WTC11 (cell line): ENCODE data around the gene COBLL1. TPM values are rescaled to one million over a fixed set of nuclear protein-coding genes. Genes with fewer than 3 reads are reported as not detected.

ENCODE experiments used
- ATAC-seq: fragments of 200-7000 bp; cut with Tn5 transposase; 2 replicates; pipeline ENCODE4 v1.10.0; 2021; ENCODE audit warnings: mild to moderate bottlenecking, moderate library complexity
- CTCF ChIA-PET: fragments of 300-600 bp; sonication (Branson Sonifier 250); formaldehyde crosslinking; loops from one replicate; lab custom pipeline; 2021; ENCODE audit warnings: antibody characterized with exemption; lab: Charles Lee
- POLR2A ChIA-PET: fragments of 350-600 bp; sonication (Branson Sonifier 250); formaldehyde crosslinking; loops from one replicate; lab custom pipeline; 2021; ENCODE audit warnings: antibody characterized with exemption; lab: Charles Lee
- DNase-seq: peaks from one replicate; pipeline ENCODE4 v3.0.0; 2021; ENCODE audit warnings: low spot score
- H3K27ac Mint-ChIP-seq: 2 replicates; pipeline ENCODE4 v1.8.0; 2021; ENCODE audit warnings: mixed read lengths
- H3K27me3 Mint-ChIP-seq: 2 replicates; pipeline ENCODE4 v1.8.0; 2021; ENCODE audit warnings: low read depth, mild to moderate bottlenecking, moderate library complexity, mixed read lengths
- H3K36me3 Mint-ChIP-seq: 2 replicates; pipeline ENCODE4 v1.8.0; 2021; ENCODE audit warnings: mixed read lengths
- H3K4me1 Mint-ChIP-seq: 2 replicates; pipeline ENCODE4 v1.8.0; 2022; ENCODE audit warnings: mixed read lengths
- H3K4me3 Mint-ChIP-seq: 2 replicates; pipeline ENCODE4 v1.8.0; 2021; ENCODE audit warnings: mild to moderate bottlenecking, moderate library complexity, mixed read lengths
- H3K9me3 Mint-ChIP-seq: 2 replicates; pipeline ENCODE4 v1.8.0; 2021; ENCODE audit warnings: mixed read lengths
- CREM ChIP-seq: sonication (generic); formaldehyde crosslinking; IDR thresholded peaks from 2 replicates; pipeline ENCODE4 v1.8.1; 2022; ENCODE audit warnings: mild to moderate bottlenecking, missing genetic modification reagents, moderate library complexity
- FOXJ3 ChIP-seq: sonication (generic); formaldehyde crosslinking; IDR thresholded peaks from 2 replicates; pipeline ENCODE4 v1.9.0; 2021; ENCODE audit warnings: missing genetic modification reagents, mild to moderate bottlenecking, borderline replicate concordance
- FOXP1 ChIP-seq: sonication (generic); formaldehyde crosslinking; IDR thresholded peaks from 2 replicates; pipeline ENCODE4 v1.8.0; 2022; ENCODE audit warnings: missing genetic modification reagents, mild to moderate bottlenecking, moderate library complexity, borderline replicate concordance
- GTF2I ChIP-seq: fragments of 250-450 bp; sonication (Bioruptor Pico); conservative IDR thresholded peaks from 2 replicates; pipeline ENCODE4 v1.4.0; 2021; ENCODE audit warnings: mild to moderate bottlenecking
- HMGA2 ChIP-seq: fragments of 250-450 bp; sonication (Bioruptor Pico); IDR thresholded peaks from 2 replicates; pipeline ENCODE4 v1.4.0; 2021; ENCODE audit warnings: mild to moderate bottlenecking, moderate library complexity
- IRF2 ChIP-seq: sonication (generic); formaldehyde crosslinking; IDR thresholded peaks from 2 replicates; pipeline ENCODE4 v1.8.0; 2022; ENCODE audit warnings: low read depth, missing genetic modification reagents, borderline replicate concordance
- JAZF1 ChIP-seq: fragments of 250-450 bp; sonication (Bioruptor Pico); IDR thresholded peaks from 2 replicates; pipeline ENCODE4 v1.9.0; 2021; ENCODE audit warnings: moderate library complexity, mild to moderate bottlenecking, inconsistent platforms
- JUN ChIP-seq: sonication (generic); formaldehyde crosslinking; IDR thresholded peaks from 2 replicates; pipeline ENCODE4 v1.8.0; 2023; ENCODE audit warnings: mild to moderate bottlenecking, missing genetic modification reagents
- NFYB ChIP-seq: sonication (generic); formaldehyde crosslinking; conservative IDR thresholded peaks from 2 replicates; pipeline ENCODE4 v1.8.0; 2022; ENCODE audit warnings: low read depth, missing genetic modification reagents
- NR1H2 ChIP-seq: sonication (generic); formaldehyde crosslinking; IDR thresholded peaks from 2 replicates; pipeline ENCODE4 v1.9.0; 2021; ENCODE audit warnings: mild to moderate bottlenecking, moderate library complexity, missing genetic modification reagents
- RELA ChIP-seq: sonication (generic); formaldehyde crosslinking; IDR thresholded peaks from 2 replicates; pipeline ENCODE4 v1.8.1; 2022; ENCODE audit warnings: missing genetic modification reagents, mild to moderate bottlenecking, borderline replicate concordance
- TEAD1 ChIP-seq: sonication (generic); formaldehyde crosslinking; IDR thresholded peaks from 2 replicates; pipeline ENCODE4 v1.8.0; 2022; ENCODE audit warnings: mild to moderate bottlenecking, missing genetic modification reagents
- ZBTB21 ChIP-seq: sonication (generic); formaldehyde crosslinking; IDR thresholded peaks from 2 replicates; pipeline ENCODE4 v1.8.1; 2023; ENCODE audit warnings: mild to moderate bottlenecking, missing genetic modification reagents, borderline replicate concordance
- ZNF317 ChIP-seq: sonication (generic); formaldehyde crosslinking; IDR thresholded peaks from 2 replicates; pipeline ENCODE4 v1.8.1; 2023; ENCODE audit warnings: low read depth, mild to moderate bottlenecking, moderate library complexity, missing genetic modification reagents, borderline replicate concordance
- ZNF416 ChIP-seq: fragments of 250-450 bp; sonication (Bioruptor Pico); IDR thresholded peaks from 2 replicates; pipeline ENCODE4 v1.9.0; 2021; ENCODE audit warnings: mild to moderate bottlenecking, inconsistent platforms
- ZNF423 ChIP-seq: fragments of 250-450 bp; sonication (Bioruptor Pico); IDR thresholded peaks from 2 replicates; pipeline ENCODE4 v2.1.2; 2022; ENCODE audit warnings: mild to moderate bottlenecking, moderate library complexity
- total RNA-seq: library from RNA; stranded (reverse); gene quantifications from 3 replicates; pipeline ENCODE4 v1.2.3, GENCODE V29; 2021
- TF ChIP-seq, protein P1 (sequence below): sonication (generic); formaldehyde crosslinking; IDR thresholded peaks from 2 replicates; pipeline ENCODE4 v1.8.1; 2022; ENCODE audit warnings: mild to moderate bottlenecking, missing genetic modification reagents, moderate library complexity, borderline replicate concordance
- TF ChIP-seq, protein P2 (sequence below): sonication (generic); formaldehyde crosslinking; IDR thresholded peaks from 2 replicates; pipeline ENCODE4 v1.8.1; 2023; ENCODE audit warnings: mild to moderate bottlenecking, missing genetic modification reagents, moderate library complexity
- TF ChIP-seq, protein P3 (sequence below): sonication (generic); formaldehyde crosslinking; IDR thresholded peaks from 2 replicates; pipeline ENCODE4 v1.8.0; 2022; ENCODE audit warnings: mild to moderate bottlenecking, missing genetic modification reagents
- TF ChIP-seq, protein P4 (sequence below): fragments of 250-450 bp; sonication (Bioruptor Pico); IDR thresholded peaks from 2 replicates; pipeline ENCODE4 v1.9.0; 2021; ENCODE audit warnings: moderate library complexity, mild to moderate bottlenecking, inconsistent platforms, borderline replicate concordance
- TF ChIP-seq, protein P5 (sequence below): fragments of 250-450 bp; sonication (Bioruptor Pico); IDR thresholded peaks from 2 replicates; pipeline ENCODE4 v1.9.0; 2021; ENCODE audit warnings: mild to moderate bottlenecking, borderline replicate concordance
- TF ChIP-seq, protein P6 (sequence below): fragments of 250-450 bp; sonication (Bioruptor Pico); IDR thresholded peaks from 2 replicates; pipeline ENCODE4 v1.9.0; 2021; ENCODE audit warnings: mild to moderate bottlenecking
- TF ChIP-seq, protein P7 (sequence below): sonication (generic); formaldehyde crosslinking; IDR thresholded peaks from 2 replicates; pipeline ENCODE4 v1.8.1; 2022; ENCODE audit warnings: low read depth, mild to moderate bottlenecking, moderate library complexity, missing genetic modification reagents, borderline replicate concordance
- TF ChIP-seq, protein P8 (sequence below): sonication (generic); formaldehyde crosslinking; IDR thresholded peaks from 2 replicates; pipeline ENCODE4 v1.8.1; 2023; ENCODE audit warnings: mild to moderate bottlenecking, missing genetic modification reagents, moderate library complexity

The COBLL1 gene
- total RNA-seq, 1 experiment from 2014 or later = 5.8 TPM

DNA sequence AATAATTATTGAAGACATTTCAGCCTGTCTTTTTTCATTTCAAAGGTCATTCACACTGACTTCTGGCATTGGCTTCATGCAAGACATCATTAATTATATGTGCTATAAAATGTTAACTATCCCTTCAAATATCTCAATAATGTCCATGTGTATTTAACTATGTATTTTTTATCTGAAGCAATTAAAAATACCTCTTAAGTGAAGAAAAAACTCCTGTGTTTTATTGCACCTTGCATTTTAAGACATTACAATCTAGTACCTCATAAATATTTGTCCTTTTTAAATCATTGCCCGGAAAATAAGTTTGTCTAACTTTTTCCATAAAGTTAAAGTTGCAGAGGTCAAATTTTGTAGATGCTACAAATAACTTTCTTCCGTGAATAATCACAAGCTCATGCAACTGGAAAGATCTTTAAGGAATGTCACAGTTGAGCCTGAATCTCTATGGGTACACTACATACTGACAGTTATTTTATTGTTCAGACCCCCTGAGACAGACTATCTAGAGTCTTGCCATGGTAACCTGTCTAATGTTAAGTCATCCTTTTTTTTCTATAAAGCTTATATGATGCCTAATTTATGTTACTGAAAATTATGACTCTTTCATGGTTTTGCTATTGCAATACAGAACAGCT is 38.4 kb upstream of the COBLL1 start (continued):
- TF ChIP-seq TEAD1 (CRISPR knock-in tag) = no peak
- TF ChIP-seq ZBTB21 (CRISPR knock-in tag) = no peak
- TF ChIP-seq, protein P1, sequence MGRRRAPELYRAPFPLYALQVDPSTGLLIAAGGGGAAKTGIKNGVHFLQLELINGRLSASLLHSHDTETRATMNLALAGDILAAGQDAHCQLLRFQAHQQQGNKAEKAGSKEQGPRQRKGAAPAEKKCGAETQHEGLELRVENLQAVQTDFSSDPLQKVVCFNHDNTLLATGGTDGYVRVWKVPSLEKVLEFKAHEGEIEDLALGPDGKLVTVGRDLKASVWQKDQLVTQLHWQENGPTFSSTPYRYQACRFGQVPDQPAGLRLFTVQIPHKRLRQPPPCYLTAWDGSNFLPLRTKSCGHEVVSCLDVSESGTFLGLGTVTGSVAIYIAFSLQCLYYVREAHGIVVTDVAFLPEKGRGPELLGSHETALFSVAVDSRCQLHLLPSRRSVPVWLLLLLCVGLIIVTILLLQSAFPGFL = no peak
- TF ChIP-seq RELA (CRISPR knock-in tag) = no peak
- TF ChIP-seq HMGA2 (CRISPR knock-in tag) = no peak
- TF ChIP-seq, protein P2, sequence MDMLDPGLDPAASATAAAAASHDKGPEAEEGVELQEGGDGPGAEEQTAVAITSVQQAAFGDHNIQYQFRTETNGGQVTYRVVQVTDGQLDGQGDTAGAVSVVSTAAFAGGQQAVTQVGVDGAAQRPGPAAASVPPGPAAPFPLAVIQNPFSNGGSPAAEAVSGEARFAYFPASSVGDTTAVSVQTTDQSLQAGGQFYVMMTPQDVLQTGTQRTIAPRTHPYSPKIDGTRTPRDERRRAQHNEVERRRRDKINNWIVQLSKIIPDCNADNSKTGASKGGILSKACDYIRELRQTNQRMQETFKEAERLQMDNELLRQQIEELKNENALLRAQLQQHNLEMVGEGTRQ = no peak
- no peak for TF ChIP-seq FOXP1 (CRISPR knock-in tag)
- TF ChIP-seq, protein P3, sequence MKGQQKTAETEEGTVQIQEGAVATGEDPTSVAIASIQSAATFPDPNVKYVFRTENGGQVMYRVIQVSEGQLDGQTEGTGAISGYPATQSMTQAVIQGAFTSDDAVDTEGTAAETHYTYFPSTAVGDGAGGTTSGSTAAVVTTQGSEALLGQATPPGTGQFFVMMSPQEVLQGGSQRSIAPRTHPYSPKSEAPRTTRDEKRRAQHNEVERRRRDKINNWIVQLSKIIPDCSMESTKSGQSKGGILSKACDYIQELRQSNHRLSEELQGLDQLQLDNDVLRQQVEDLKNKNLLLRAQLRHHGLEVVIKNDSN = no peak

DNA sequence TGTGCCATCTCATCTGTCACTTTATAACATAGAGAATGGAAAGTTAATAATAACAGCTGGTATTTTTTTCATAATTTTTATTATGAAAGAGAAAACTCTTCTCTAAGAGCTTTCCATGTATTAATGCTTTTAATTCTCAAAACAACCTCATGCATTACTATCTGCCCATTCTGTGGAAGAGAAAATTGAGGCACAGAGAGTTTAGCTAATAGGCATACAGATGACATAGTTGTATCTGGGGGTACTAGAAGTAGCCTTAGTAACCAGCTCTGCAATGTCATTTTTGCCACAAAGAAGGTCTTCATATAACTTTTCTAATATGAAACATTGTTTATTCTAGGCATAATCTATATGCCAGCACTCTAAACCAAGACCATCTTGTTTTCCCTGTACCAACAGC is 36.3 kb upstream of the COBLL1 start:
- ATAC-seq (no peak), DNase-seq (no peak)
- POLR2A ChIA-PET = no interaction called here
- CTCF ChIA-PET = interaction anchor here (1.4 kb wide), 1 partner anchor 36 kb away, joined by 3 read pairs; the partner anchor contains the start of gene COBLL1
- no peak overlapping the region for H3K27ac Mint-ChIP-seq
- H3K9me3 Mint-ChIP-seq = no peaks in the 10 kb centered on the region
- no peak overlapping the region for H3K4me3 Mint-ChIP-seq
- TF ChIP-seq NFYB = no peak
- no peak for TF ChIP-seq CREM (CRISPR knock-in tag)
- no peak for TF ChIP-seq NR1H2 (CRISPR knock-in tag)
- TF ChIP-seq ZNF416 = no peak
- TF ChIP-seq, protein P4, sequence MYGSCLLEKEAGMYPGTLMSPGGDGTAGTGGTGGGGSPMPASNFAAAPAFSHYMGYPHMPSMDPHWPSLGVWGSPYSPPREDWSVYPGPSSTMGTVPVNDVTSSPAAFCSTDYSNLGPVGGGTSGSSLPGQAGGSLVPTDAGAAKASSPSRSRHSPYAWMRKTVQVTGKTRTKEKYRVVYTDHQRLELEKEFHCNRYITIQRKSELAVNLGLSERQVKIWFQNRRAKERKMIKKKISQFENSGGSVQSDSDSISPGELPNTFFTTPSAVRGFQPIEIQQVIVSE (CRISPR knock-in tag) = no peak
- TF ChIP-seq, all 79 proteins: peak for 0
- Mint-ChIP-seq H3K4me1 (peaks cover 7% of the 10 kb centered on the region), H3K27me3 (no peaks in the 10 kb centered on the region), H3K36me3 (no peaks in the 10 kb centered on the region)

DNA sequence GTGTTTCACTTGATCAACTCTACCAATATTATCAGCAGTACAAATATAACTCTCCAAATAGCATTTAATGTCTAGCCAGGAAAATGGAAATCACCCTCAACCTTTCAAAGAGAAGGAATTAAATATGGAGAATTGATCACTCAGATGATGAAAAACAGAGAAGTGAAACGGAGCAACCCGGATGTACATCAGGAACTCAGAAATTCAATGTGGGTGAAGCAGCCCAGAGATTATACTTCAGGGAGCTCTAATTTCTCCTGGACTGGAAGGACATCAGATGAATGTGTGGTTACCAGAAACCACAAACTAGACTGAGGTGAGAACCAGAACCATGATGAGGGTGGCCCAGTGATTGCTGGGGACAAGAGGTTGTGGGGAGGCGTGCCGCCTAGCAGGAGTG is 35.5 kb upstream of the COBLL1 start:
- Mint-ChIP-seq H3K27ac (no peak overlapping the region), H3K4me3 (no peak overlapping the region), H3K4me1 (peaks cover 7% of the 10 kb centered on the region), H3K36me3 (no peaks in the 10 kb centered on the region), H3K9me3 (no peaks in the 10 kb centered on the region), H3K27me3 (no peaks in the 10 kb centered on the region)
- DNase-seq = no peak
- ATAC-seq = no peak
- ChIA-PET POLR2A (no interaction called here), CTCF (interaction anchor here (1.0 kb wide), 1 partner anchor 35 kb away, joined by 5 read pairs; the partner anchor contains the start of gene COBLL1)
- no peak for TF ChIP-seq ZNF317 (CRISPR knock-in tag)
- TF ChIP-seq, protein P5, sequence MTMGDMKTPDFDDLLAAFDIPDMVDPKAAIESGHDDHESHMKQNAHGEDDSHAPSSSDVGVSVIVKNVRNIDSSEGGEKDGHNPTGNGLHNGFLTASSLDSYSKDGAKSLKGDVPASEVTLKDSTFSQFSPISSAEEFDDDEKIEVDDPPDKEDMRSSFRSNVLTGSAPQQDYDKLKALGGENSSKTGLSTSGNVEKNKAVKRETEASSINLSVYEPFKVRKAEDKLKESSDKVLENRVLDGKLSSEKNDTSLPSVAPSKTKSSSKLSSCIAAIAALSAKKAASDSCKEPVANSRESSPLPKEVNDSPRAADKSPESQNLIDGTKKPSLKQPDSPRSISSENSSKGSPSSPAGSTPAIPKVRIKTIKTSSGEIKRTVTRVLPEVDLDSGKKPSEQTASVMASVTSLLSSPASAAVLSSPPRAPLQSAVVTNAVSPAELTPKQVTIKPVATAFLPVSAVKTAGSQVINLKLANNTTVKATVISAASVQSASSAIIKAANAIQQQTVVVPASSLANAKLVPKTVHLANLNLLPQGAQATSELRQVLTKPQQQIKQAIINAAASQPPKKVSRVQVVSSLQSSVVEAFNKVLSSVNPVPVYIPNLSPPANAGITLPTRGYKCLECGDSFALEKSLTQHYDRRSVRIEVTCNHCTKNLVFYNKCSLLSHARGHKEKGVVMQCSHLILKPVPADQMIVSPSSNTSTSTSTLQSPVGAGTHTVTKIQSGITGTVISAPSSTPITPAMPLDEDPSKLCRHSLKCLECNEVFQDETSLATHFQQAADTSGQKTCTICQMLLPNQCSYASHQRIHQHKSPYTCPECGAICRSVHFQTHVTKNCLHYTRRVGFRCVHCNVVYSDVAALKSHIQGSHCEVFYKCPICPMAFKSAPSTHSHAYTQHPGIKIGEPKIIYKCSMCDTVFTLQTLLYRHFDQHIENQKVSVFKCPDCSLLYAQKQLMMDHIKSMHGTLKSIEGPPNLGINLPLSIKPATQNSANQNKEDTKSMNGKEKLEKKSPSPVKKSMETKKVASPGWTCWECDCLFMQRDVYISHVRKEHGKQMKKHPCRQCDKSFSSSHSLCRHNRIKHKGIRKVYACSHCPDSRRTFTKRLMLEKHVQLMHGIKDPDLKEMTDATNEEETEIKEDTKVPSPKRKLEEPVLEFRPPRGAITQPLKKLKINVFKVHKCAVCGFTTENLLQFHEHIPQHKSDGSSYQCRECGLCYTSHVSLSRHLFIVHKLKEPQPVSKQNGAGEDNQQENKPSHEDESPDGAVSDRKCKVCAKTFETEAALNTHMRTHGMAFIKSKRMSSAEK (CRISPR knock-in tag) = no peak
- TF ChIP-seq, protein P6, sequence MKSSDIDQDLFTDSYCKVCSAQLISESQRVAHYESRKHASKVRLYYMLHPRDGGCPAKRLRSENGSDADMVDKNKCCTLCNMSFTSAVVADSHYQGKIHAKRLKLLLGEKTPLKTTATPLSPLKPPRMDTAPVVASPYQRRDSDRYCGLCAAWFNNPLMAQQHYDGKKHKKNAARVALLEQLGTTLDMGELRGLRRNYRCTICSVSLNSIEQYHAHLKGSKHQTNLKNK = no peak
- TF ChIP-seq FOXJ3 = no peak
- TF ChIP-seq, protein P7, sequence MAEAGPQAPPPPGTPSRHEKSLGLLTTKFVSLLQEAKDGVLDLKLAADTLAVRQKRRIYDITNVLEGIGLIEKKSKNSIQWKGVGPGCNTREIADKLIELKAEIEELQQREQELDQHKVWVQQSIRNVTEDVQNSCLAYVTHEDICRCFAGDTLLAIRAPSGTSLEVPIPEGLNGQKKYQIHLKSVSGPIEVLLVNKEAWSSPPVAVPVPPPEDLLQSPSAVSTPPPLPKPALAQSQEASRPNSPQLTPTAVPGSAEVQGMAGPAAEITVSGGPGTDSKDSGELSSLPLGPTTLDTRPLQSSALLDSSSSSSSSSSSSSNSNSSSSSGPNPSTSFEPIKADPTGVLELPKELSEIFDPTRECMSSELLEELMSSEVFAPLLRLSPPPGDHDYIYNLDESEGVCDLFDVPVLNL (CRISPR knock-in tag) = no peak
- TF ChIP-seq JAZF1 (CRISPR knock-in tag) = no peak
- TF ChIP-seq IRF2 (CRISPR knock-in tag) = no peak
- no peak for TF ChIP-seq HMGA2 (CRISPR knock-in tag)
- no peak for TF ChIP-seq GTF2I (CRISPR knock-in tag)
- no peak for TF ChIP-seq JUN (CRISPR knock-in tag)
- TF ChIP-seq ZNF423 (CRISPR knock-in tag) = no peak
- TF ChIP-seq, protein P8, sequence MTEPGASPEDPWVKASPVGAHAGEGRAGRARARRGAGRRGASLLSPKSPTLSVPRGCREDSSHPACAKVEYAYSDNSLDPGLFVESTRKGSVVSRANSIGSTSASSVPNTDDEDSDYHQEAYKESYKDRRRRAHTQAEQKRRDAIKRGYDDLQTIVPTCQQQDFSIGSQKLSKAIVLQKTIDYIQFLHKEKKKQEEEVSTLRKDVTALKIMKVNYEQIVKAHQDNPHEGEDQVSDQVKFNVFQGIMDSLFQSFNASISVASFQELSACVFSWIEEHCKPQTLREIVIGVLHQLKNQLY (CRISPR knock-in tag) = no peak
